Endothelial cell (in vitro differentiated cells): ENCODE results near the gene RNF183. TPM values are rescaled to one million over a fixed set of nuclear protein-coding genes. Genes with fewer than 3 reads are reported as not detected.

ENCODE experiments used
- DNase-seq: peaks from one replicate; pipeline ENCODE4 v3.0.0; 2021; ENCODE audit warnings: low spot score
- H3K27ac Mint-ChIP-seq: one replicate; pipeline ENCODE4 v1.8.0; 2021; ENCODE audit warnings: mixed read lengths, inconsistent platforms; ENCODE audit not compliant: unreplicated experiment
- H3K27me3 Mint-ChIP-seq: one replicate; pipeline ENCODE4 v1.8.0; 2021; ENCODE audit warnings: mild to moderate bottlenecking, moderate library complexity, mixed read lengths, inconsistent platforms; ENCODE audit not compliant: unreplicated experiment
- H3K36me3 Mint-ChIP-seq: one replicate; pipeline ENCODE4 v1.8.0; 2021; ENCODE audit warnings: mild to moderate bottlenecking, low read depth, mixed read lengths, inconsistent platforms; ENCODE audit not compliant: unreplicated experiment
- H3K4me1 Mint-ChIP-seq: one replicate; pipeline ENCODE4 v1.8.0; 2021; ENCODE audit warnings: mild to moderate bottlenecking, mixed read lengths, inconsistent platforms; ENCODE audit not compliant: unreplicated experiment
- H3K4me3 Mint-ChIP-seq: one replicate; pipeline ENCODE4 v1.8.0; 2021; ENCODE audit warnings: mild to moderate bottlenecking, mixed read lengths, inconsistent platforms; ENCODE audit not compliant: unreplicated experiment
- H3K9me3 Mint-ChIP-seq: one replicate; pipeline ENCODE4 v1.8.0; 2021; ENCODE audit warnings: mixed read lengths, inconsistent platforms; ENCODE audit not compliant: unreplicated experiment
- total RNA-seq: library from RNA; stranded (reverse); fragmentation: NEBNext Ultra II Directional; extraction: Animal tissue kit (Norgen Biotek cat#: 25700); gene quantifications from one replicate; pipeline ENCODE4 v1.2.1, GENCODE V29; 2021; ENCODE audit not compliant: unreplicated experiment
- TF ChIP-seq, protein P1 (sequence below): fragments of 200-600 bp; sonication (generic); IDR thresholded peaks from one replicate; pipeline ENCODE4 v1.5.0; 2021; ENCODE audit warnings: antibody characterized with exemption; ENCODE audit not compliant: unreplicated experiment

Gene RNF183
- total RNA-seq, 1 donor from 2014 or later = not detected

GRCh38 chr9:113328045-113328782 lies 25.0 kb upstream of the RNF183 start:
- H3K9me3 Mint-ChIP-seq = no peaks in the 10 kb centered on the region

DNA sequence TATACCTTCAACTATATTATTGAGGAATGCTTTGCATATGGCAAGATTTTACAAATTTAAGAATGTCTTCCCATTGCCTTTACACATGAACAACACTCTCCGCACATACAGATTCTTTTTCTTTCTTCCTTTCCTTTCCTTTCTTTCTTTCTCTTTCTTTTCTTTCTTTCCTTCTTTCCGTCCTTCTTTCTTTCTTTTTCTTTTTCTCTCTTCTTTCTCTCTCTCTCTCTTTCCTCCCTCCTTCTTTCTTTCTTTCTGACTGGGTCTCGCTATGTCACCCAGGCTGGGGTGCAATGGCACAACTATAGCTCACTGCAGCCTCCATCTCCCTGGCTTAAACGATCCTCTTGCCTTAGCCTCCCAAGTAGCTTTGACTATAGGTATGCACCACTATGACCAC lies 23.1 kb upstream of the RNF183 start:
- Mint-ChIP-seq H3K4me3 (no peak overlapping the region), H3K9me3 (no peaks in the 10 kb centered on the region), H3K4me1 (peaks cover 15% of the 10 kb centered on the region), H3K27me3 (no peaks in the 10 kb centered on the region), H3K36me3 (no peaks in the 10 kb centered on the region), H3K27ac (no peak overlapping the region)
- TF ChIP-seq, protein P1, sequence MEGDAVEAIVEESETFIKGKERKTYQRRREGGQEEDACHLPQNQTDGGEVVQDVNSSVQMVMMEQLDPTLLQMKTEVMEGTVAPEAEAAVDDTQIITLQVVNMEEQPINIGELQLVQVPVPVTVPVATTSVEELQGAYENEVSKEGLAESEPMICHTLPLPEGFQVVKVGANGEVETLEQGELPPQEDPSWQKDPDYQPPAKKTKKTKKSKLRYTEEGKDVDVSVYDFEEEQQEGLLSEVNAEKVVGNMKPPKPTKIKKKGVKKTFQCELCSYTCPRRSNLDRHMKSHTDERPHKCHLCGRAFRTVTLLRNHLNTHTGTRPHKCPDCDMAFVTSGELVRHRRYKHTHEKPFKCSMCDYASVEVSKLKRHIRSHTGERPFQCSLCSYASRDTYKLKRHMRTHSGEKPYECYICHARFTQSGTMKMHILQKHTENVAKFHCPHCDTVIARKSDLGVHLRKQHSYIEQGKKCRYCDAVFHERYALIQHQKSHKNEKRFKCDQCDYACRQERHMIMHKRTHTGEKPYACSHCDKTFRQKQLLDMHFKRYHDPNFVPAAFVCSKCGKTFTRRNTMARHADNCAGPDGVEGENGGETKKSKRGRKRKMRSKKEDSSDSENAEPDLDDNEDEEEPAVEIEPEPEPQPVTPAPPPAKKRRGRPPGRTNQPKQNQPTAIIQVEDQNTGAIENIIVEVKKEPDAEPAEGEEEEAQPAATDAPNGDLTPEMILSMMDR = no peak
- no peak for DNase-seq

More at GRCh38 chr9:113328045-113328782, 25.0 kb upstream of the RNF183 start:
- Mint-ChIP-seq H3K27me3 (no peaks in the 10 kb centered on the region), H3K36me3 (no peaks in the 10 kb centered on the region), H3K4me1 (peaks cover 15% of the 10 kb centered on the region), H3K27ac (no peak overlapping the region), H3K4me3 (no peak overlapping the region)
- TF ChIP-seq, protein P1 = no peak
- no peak for DNase-seq

DNA sequence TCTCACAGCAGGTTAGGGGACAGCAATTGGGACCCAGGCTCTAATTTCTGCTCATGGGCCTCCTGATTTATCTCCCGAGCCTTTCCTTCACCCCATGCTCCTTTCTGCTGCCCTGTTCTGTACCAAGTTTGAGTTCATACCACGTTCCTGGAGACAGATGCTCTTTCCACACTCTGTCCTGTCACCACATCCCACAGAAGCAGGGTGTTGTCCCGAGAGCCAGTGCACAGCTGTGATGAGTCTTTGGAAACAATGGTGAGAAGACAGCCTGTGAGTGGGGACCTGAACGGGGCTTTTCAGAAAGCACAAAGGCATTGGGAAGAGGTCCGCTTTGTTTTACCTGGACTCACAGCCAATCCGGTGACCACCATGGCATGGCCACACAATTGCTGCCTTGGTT lies 19.5 kb upstream of the RNF183 start:
- Mint-ChIP-seq H3K27ac (no peak overlapping the region), H3K4me3 (no peak overlapping the region), H3K9me3 (no peaks in the 10 kb centered on the region), H3K4me1 (peaks cover 7% of the 10 kb centered on the region), H3K27me3 (no peaks in the 10 kb centered on the region), H3K36me3 (no peaks in the 10 kb centered on the region)
- TF ChIP-seq, protein P1 = no peak
- no peak for DNase-seq

DNA sequence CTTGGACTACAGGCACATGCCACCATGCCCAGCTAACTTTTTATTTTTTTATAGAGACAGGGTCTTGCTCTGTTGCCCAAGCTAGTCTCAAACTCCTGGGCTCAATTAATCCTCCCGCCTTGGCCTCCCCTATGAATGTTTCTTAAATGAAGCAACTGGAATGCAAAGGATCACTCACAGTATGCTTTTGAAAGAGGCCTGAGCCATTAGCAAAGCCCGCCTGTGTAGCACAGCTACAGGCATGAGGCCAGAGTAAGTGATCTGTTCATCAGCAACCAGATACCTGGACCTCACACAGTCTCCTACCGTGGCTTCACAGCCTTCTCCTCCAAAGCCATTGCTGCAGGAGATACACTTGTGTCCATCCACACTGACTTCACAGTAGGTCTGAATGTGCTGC lies 16.9 kb upstream of the RNF183 start:
- Mint-ChIP-seq H3K4me1 (peaks cover 7% of the 10 kb centered on the region), H3K27me3 (no peaks in the 10 kb centered on the region), H3K36me3 (no peaks in the 10 kb centered on the region), H3K4me3 (no peak overlapping the region), H3K27ac (no peak overlapping the region), H3K9me3 (no peaks in the 10 kb centered on the region)
- TF ChIP-seq, protein P1 = no peak
- DNase-seq = no peak

GRCh38 chr9:113319054-113319453 lies 15.9 kb upstream of the RNF183 start:
- TF ChIP-seq, protein P1 = no peak
- H3K4me3 Mint-ChIP-seq = no peak overlapping the region
- DNase-seq = no peak
- no peaks in the 10 kb centered on the region for H3K36me3 Mint-ChIP-seq
- peaks cover 6% of the 10 kb centered on the region for H3K4me1 Mint-ChIP-seq
- no peak overlapping the region for H3K27ac Mint-ChIP-seq
- no peaks in the 10 kb centered on the region for H3K9me3 Mint-ChIP-seq
- no peaks in the 10 kb centered on the region for H3K27me3 Mint-ChIP-seq
